ENCODE measurements around the gene QSOX1. TPM values are rescaled to one million over a fixed set of nuclear protein-coding genes. Genes with fewer than 3 reads are reported as not detected.
A peak's percentile ranks its signal among the peaks of the same experiment; 100 is the strongest.

QSOX1 gene, protein sequence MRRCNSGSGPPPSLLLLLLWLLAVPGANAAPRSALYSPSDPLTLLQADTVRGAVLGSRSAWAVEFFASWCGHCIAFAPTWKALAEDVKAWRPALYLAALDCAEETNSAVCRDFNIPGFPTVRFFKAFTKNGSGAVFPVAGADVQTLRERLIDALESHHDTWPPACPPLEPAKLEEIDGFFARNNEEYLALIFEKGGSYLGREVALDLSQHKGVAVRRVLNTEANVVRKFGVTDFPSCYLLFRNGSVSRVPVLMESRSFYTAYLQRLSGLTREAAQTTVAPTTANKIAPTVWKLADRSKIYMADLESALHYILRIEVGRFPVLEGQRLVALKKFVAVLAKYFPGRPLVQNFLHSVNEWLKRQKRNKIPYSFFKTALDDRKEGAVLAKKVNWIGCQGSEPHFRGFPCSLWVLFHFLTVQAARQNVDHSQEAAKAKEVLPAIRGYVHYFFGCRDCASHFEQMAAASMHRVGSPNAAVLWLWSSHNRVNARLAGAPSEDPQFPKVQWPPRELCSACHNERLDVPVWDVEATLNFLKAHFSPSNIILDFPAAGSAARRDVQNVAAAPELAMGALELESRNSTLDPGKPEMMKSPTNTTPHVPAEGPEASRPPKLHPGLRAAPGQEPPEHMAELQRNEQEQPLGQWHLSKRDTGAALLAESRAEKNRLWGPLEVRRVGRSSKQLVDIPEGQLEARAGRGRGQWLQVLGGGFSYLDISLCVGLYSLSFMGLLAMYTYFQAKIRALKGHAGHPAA
- 19.7 and 43.6 TPM in 2 replicates for total RNA-seq (2011; cell fraction: chromatin; rRNA removed; ENCODE audit: low replicate concordance)
- total RNA-seq (2011; cell fraction: nucleolus; rRNA removed) = 60.0 and 64.2 TPM in 2 replicates
- total RNA-seq (2011; cell fraction: nucleoplasm; rRNA removed) = 56.8 and 59.6 TPM in 2 replicates
- 21.4 and 33.2 TPM in 2 replicates for total RNA-seq (2014; rRNA removed)
- total RNA-seq (2014; rRNA removed; fragmentation: Illumina TruSeq; extraction: Trizol) = 10.2 and 11.4 TPM in 2 replicates
- total RNA-seq (2015; rRNA removed; fragmentation: Illumina TruSeq; extraction: Trizol) = 11.0 and 11.7 TPM in 2 replicates
- total RNA-seq (2021) = 47.8 and 53.1 TPM in 2 replicates
- 15.0 and 36.5 TPM in 2 replicates for polyA plus RNA-seq (2011; rRNA removed)
- polyA plus RNA-seq (2011; cell fraction: cytosol; rRNA removed) = 25.2 and 25.3 TPM in 2 replicates
- polyA plus RNA-seq (2011; cell fraction: nucleus; rRNA removed) = 33.0 and 35.8 TPM in 2 replicates
- polyA plus RNA-seq (2012) = 38.9 and 76.2 TPM in 2 replicates
- polyA plus RNA-seq (2014; fragmentation: Illumina TruSeq; extraction: Trizol) = 23.9 and 28.3 TPM in 2 replicates
- polyA plus RNA-seq (2014; fragmentation: Nextera tagmentation; extraction: Ambion mirVana) = 1 to 10 TPM; 4.0 to 4.6 TPM
- polyA plus RNA-seq (2014; rRNA removed) = 21.5 and 24.8 TPM in 2 replicates
- 8.6 and 10.8 TPM in 2 replicates for polyA minus RNA-seq (2011; rRNA and poly(A)+ RNA removed)
- 10.2 and 18.2 TPM in 2 replicates for polyA minus RNA-seq (2011; cell fraction: cytosol; rRNA and poly(A)+ RNA removed)
- polyA minus RNA-seq (2011; cell fraction: nucleus; rRNA and poly(A)+ RNA removed) = 7.5 and 7.6 TPM in 2 replicates
- Bru-seq, nascent RNA = percentile 74 among the genes with signal in this experiment
- BruChase-seq, experiment 1, labeled RNA remaining after a 2-hour chase = percentile 71 among the genes with signal in this experiment
- BruChase-seq, experiment 2, labeled RNA remaining after a 6-hour chase = percentile 69 among the genes with signal in this experiment
- long read RNA-seq, experiment 1, full-length matches to known transcripts = 18 of 102 reads
- long read RNA-seq, experiment 1, partial matches to known transcripts = 75 of 102 reads
- long read RNA-seq, experiment 1, other reads (novel, unspliced or antisense) = 9 of 102 reads
- long read RNA-seq, experiment 2, full-length matches to known transcripts = 24 of 61 reads
- long read RNA-seq, experiment 2, partial matches to known transcripts = 14 of 61 reads
- long read RNA-seq, experiment 2, other reads (novel, unspliced or antisense) = 23 of 61 reads
- long read RNA-seq, experiment 3, transcript QSOX1-201 (13 exons, 2,519 nt) = major isoform, 10 of 16 reads
- long read RNA-seq, experiment 3, partial matches to known transcripts = 2 of 16 reads
- long read RNA-seq, experiment 3, other reads (novel, unspliced or antisense) = 4 of 16 reads

DNA sequence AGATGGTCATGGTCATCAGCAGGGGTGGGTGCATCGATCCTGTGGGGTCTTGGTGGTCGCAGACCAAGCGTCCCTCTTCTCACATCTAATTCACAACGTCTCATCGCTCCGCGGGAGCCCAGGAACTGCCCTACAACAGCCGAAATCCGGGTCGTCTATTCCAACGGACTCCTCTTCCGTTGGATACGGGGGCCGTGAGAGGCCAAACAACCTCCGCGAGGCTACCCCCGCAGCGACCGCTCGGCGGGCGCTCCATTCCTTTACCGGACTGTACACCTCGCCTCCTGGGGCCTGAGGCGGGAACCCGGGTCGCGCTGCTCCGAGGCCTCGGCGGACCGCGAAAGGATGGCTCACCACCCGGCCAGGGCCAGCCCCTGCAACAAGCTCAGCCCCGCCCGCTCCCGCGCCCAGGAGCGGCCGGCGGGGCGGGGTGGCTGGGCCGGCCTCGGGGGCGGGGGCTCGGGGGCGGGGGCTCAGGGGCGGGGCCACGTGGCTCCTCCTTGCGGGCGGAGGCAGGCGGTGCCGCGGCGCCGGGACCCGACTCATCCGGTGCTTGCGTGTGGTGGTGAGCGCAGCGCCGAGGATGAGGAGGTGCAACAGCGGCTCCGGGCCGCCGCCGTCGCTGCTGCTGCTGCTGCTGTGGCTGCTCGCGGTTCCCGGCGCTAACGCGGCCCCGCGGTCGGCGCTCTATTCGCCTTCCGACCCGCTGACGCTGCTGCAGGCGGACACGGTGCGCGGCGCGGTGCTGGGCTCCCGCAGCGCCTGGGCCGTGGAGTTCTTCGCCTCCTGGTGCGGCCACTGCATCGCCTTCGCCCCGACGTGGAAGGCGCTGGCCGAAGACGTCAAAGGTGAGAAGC lies at the start of gene QSOX1:
TSS of gene QSOX1 (plus strand) at position 545 of the 857 bp plus-strand sequence. CDS start at position 584, 39 bp downstream.
- Histone ChIP-seq H3K4me3 (peak within 1 kb of the TSS; percentile 77), H3K27ac (ENCODE audit: extremely low read depth, low read depth, low read length) (peak within 1 kb of the TSS; percentile 77), H3K79me2 (ENCODE audit: control insufficient read depth, insufficient read depth, low read length) (peaks cover 10% of the 10 kb centered on the region), H3K9me1 (ENCODE audit: control insufficient read depth, insufficient read depth, low read length) (no peaks in the 10 kb centered on the region), H3K4me1 (replicated peaks in 1 of 2; ENCODE audit: control insufficient read depth in 2 of 2, insufficient read depth in 2 of 2, low read length in 2 of 2) (peaks cover 33 to 37% of the 10 kb centered on the region in 2 experiments), H3K36me3 (ENCODE audit: control insufficient read depth, insufficient read depth, low read length) (no peaks in the 10 kb centered on the region), H3K9me3 (replicated peaks; ENCODE audit: control insufficient read depth, insufficient read depth, low read depth, low read length) (no peaks in the 10 kb centered on the region), H2AFZ (ENCODE audit: low read depth, low read length) (peak within 1 kb of the TSS; percentile 96), H3K4me2 (ENCODE audit: insufficient read depth, low read length) (peak within 1 kb of the TSS; percentile 100), H3K27me3 (ENCODE audit: control insufficient read depth in 2 of 2, insufficient read depth in 2 of 2, low read length in 2 of 2) (no peaks in the 10 kb centered on the region), H3K9ac (ENCODE audit: insufficient read depth in 1 of 2, low read depth in 2 of 2, low read length in 2 of 2) (peak within 1 kb of the TSS; percentile 89 to 93), H4K20me1 (replicated peaks; ENCODE audit: control insufficient read depth, insufficient read depth, low read length) (peaks cover 14% of the 10 kb centered on the region; the same call in 1 of the 2 replicates)
- ATAC-seq = peak; percentile 91
- POLR2A ChIA-PET = interaction anchor here (0.5 to 1.9 kb wide), 8 partner anchors 9 to 1617 kb away, joined by 3 to 11 read pairs (median 4); no protein-coding TSS in a partner anchor
- under 1% methylated on average over 81 of the region's 100 CpGs for WGBS (ENCODE audit: insufficient coverage, low coverage, missing lambda C conversion rate)
- in situ Hi-C loops (cut with MboI) (no loop called here), intact Hi-C loops (cut with micrococcal nuclease) (loop anchor here (5.0 kb wide), 2 partner anchors 197 to 277 kb away; partner anchors contain the start of gene TOR1AIP2)
- DNase-seq (ENCODE audit: extremely low read depth in 1 of 4, low spot score in 3 of 4) = peak; percentile 91 to 100 (median 99)
- BruUV-seq (replicated peaks) = no TSS peak
- CTCF ChIA-PET (ENCODE audit: low intra/inter-chr PET ratio) = no interaction called here
- FAIRE-seq = peak; percentile 61
- TF ChIP-seq FOXM1 (IDR thresholded peaks at IDR 0.05; ENCODE audit: low read depth) (peak; percentile 79), FOXM1 (CRISPR knock-in tag; IDR thresholded peaks at IDR 0.05; ENCODE audit: low read depth) (no peak; the same call in 1 of the 2 replicates), ATF1 (CRISPR knock-in tag; IDR thresholded peaks at IDR 0.05) (no peak), ATF1 (tag; IDR thresholded peaks at IDR 0.05) (peak; percentile 40; the same call in 1 of the 2 replicates), TEAD2 (tag; IDR thresholded peaks at IDR 0.05) (no peak)
- TF ChIP-seq, protein P1, sequence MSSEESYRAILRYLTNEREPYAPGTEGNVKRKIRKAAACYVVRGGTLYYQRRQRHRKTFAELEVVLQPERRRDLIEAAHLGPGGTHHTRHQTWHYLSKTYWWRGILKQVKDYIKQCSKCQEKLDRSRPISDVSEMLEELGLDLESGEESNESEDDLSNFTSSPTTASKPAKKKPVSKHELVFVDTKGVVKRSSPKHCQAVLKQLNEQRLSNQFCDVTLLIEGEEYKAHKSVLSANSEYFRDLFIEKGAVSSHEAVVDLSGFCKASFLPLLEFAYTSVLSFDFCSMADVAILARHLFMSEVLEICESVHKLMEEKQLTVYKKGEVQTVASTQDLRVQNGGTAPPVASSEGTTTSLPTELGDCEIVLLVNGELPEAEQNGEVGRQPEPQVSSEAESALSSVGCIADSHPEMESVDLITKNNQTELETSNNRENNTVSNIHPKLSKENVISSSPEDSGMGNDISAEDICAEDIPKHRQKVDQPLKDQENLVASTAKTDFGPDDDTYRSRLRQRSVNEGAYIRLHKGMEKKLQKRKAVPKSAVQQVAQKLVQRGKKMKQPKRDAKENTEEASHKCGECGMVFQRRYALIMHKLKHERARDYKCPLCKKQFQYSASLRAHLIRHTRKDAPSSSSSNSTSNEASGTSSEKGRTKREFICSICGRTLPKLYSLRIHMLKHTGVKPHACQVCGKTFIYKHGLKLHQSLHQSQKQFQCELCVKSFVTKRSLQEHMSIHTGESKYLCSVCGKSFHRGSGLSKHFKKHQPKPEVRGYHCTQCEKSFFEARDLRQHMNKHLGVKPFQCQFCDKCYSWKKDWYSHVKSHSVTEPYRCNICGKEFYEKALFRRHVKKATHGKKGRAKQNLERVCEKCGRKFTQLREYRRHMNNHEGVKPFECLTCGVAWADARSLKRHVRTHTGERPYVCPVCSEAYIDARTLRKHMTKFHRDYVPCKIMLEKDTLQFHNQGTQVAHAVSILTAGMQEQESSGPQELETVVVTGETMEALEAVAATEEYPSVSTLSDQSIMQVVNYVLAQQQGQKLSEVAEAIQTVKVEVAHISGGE (CRISPR knock-in tag; IDR thresholded peaks at IDR 0.05) = peak in 2 of 3 experiments; percentile 45 to 95; a peak in 3 of 6 replicates
- TF ChIP-seq, protein P2, sequence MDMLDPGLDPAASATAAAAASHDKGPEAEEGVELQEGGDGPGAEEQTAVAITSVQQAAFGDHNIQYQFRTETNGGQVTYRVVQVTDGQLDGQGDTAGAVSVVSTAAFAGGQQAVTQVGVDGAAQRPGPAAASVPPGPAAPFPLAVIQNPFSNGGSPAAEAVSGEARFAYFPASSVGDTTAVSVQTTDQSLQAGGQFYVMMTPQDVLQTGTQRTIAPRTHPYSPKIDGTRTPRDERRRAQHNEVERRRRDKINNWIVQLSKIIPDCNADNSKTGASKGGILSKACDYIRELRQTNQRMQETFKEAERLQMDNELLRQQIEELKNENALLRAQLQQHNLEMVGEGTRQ (CRISPR knock-in tag; IDR thresholded peaks at IDR 0.05) = peak; percentile 43; the same call in 1 of the 2 replicates

All from K562 (cell line).